ENCODE measurements around the gene TSPEAR.

DNA sequence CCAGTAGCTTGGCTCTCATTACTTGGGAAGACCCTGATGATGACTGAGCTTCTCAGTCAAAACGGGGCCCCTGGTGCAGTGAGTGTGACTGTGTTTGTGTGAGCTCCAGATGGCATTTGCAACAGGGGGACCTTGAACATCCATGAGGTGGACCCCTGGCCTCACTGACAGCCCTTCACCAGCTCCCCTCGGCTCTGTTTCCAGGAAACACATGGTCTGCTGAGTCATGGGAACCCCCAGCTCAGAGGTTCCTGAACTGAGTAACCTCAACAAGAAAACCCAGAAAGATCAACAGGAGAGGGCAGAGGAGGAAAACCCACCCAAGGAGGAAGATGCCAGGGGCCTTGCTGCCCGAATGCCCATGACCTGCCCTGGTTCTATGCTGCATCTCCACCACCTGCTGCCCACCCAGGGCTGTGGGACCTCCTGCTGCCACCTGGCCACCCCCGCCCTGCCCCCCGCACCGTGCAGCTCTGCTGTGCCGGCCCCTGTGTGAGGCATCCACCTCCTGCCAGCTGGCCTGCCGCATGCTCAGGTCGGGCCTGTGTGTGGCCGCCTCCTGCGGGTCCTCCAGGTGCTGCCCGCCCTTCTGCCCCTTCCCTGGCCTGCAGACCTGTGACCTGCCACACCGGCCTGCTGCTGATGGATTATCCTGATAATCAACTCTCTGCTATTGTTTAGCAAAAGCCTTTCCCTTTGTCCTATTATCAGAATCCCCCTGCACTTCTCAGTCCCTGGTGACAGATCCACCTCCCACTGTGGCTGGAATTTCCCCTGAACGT, 25.2 kb downstream of the TSPEAR start:
- no peak for TF ChIP-seq POLR2AphosphoS5 (IDR thresholded peaks at IDR 0.05; ENCODE audit: low read depth, low read length)
- no peak for TF ChIP-seq TAF1 (IDR thresholded peaks at IDR 0.05; ENCODE audit: low read depth, low read length)
